Neural cell (in vitro differentiated cells): ENCODE measurements around the gene BACE1-AS. TPM values are rescaled to one million over a fixed set of nuclear protein-coding genes. Genes with fewer than 3 reads are reported as not detected.

Experiments
- H2AFZ ChIP-seq: fragments of 200-600, 300-800 bp; sonication (generic), shearing (Covaris generic); 2 replicates; pipeline ENCODE4 v1.6.0; 2014; ENCODE audit warnings: low read depth, mild to moderate bottlenecking, antibody characterized with exemption, low read length, moderate library complexity
- H3F3A ChIP-seq: fragments of 200-600 bp; shearing (Covaris generic); 2 replicates; pipeline ENCODE4 v1.6.1; 2016; ENCODE audit warnings: mild to moderate bottlenecking, moderate library complexity, mixed read lengths, antibody characterized with exemption, low read length; ENCODE audit not compliant: insufficient read depth, poor library complexity, severe bottlenecking
- H3K27ac ChIP-seq: fragments of 200-600, 300-800 bp; sonication (generic), shearing (Covaris generic); 2 replicates; pipeline ENCODE4 v1.5.1; 2014; ENCODE audit warnings: mild to moderate bottlenecking, low read length, moderate library complexity
- H3K27me3 ChIP-seq: fragments of 300-800, 200-600 bp; sonication (generic), shearing (Covaris generic); 2 replicates; pipeline ENCODE4 v1.6.0; 2014; ENCODE audit warnings: mild to moderate bottlenecking, low read depth, low read length, moderate library complexity; ENCODE audit not compliant: insufficient read depth
- H3K36me3 ChIP-seq: fragments of 300-800, 200-600 bp; sonication (generic), shearing (Covaris generic); 2 replicates; pipeline ENCODE4 v1.5.1; 2014; ENCODE audit warnings: mild to moderate bottlenecking, antibody characterized with exemption, low read length, moderate library complexity; ENCODE audit not compliant: insufficient read depth
- H3K4me2 ChIP-seq: fragments of 300-800, 200-600 bp; sonication (generic), shearing (Covaris generic); 2 replicates; pipeline ENCODE4 v1.6.0; 2014; ENCODE audit warnings: mild to moderate bottlenecking, low read length
- H3K4me3 ChIP-seq: fragments of 300-800, 200-600 bp; sonication (generic), shearing (Covaris generic); 2 replicates; pipeline ENCODE4 v1.5.1; 2014; ENCODE audit warnings: mild to moderate bottlenecking, low read length, moderate library complexity
- H3K79me2 ChIP-seq: fragments of 200-600 bp; shearing (Covaris generic); replicated peaks from 2 replicates; pipeline ENCODE4 v1.6.0; 2014; ENCODE audit warnings: mild to moderate bottlenecking, low read length, moderate library complexity; ENCODE audit not compliant: insufficient read depth
- H3K9ac ChIP-seq: fragments of 300-800, 200-600 bp; sonication (generic), shearing (Covaris generic); 2 replicates; pipeline ENCODE4 v1.6.1; 2016; ENCODE audit warnings: mild to moderate bottlenecking, low read length, mixed read lengths
- H3K9me2 ChIP-seq: fragments of 200-600 bp; shearing (Covaris generic); 2 replicates; pipeline ENCODE4 v1.6.1; 2016; ENCODE audit warnings: mild to moderate bottlenecking, low read length, mixed read lengths; ENCODE audit not compliant: insufficient read depth
- H3K9me3 ChIP-seq: fragments of 200-600, 300-800 bp; sonication (generic), shearing (Covaris generic); 2 replicates; pipeline ENCODE4 v1.6.1; 2016; ENCODE audit warnings: mild to moderate bottlenecking, mixed run types, low read length, moderate library complexity, mixed read lengths
- H4K20me1 ChIP-seq: fragments of 200-600 bp; shearing (Covaris generic); 2 replicates; pipeline ENCODE4 v1.6.1; 2016; ENCODE audit warnings: mild to moderate bottlenecking, mixed run types; ENCODE audit not compliant: insufficient read depth
- EP300 ChIP-seq: fragments of 450-650 bp; conservative IDR thresholded peaks from 2 replicates; pipeline ENCODE4 v1.6.1; 2014; ENCODE audit warnings: antibody characterized with exemption, mild to moderate bottlenecking, moderate library complexity; ENCODE audit not compliant: poor library complexity, severe bottlenecking
- EZH2 ChIP-seq: fragments of 200-600, 300-800 bp; shearing (Covaris generic), sonication (generic); IDR thresholded peaks from 2 replicates; pipeline ENCODE4 v1.6.1; 2014; ENCODE audit warnings: antibody characterized with exemption, low read length, borderline replicate concordance, mild to moderate bottlenecking; ENCODE audit not compliant: insufficient read depth, poor library complexity, severe bottlenecking
- MXI1 ChIP-seq: fragments of 450-650 bp; conservative IDR thresholded peaks from 2 replicates; pipeline ENCODE4 v1.6.1; 2014; ENCODE audit warnings: antibody characterized with exemption, mild to moderate bottlenecking; ENCODE audit not compliant: poor library complexity, severe bottlenecking
- POLR2AphosphoS5 ChIP-seq: IDR thresholded peaks from 2 replicates; pipeline ENCODE4 v1.6.1; 2012
- RAD21 ChIP-seq: fragments of 450-650 bp; conservative IDR thresholded peaks from 2 replicates; pipeline ENCODE4 v1.6.1; 2014; ENCODE audit warnings: antibody characterized with exemption, mild to moderate bottlenecking, moderate library complexity
- SMC3 ChIP-seq: fragments of 450-650 bp; conservative IDR thresholded peaks from 2 replicates; pipeline ENCODE4 v1.6.1; 2014; ENCODE audit warnings: antibody characterized with exemption, mild to moderate bottlenecking, moderate library complexity; ENCODE audit not compliant: poor library complexity
- TAF1 ChIP-seq: IDR thresholded peaks from 2 replicates; pipeline ENCODE4 v1.6.1; 2012; ENCODE audit warnings: low read depth
- polyA plus RNA-seq: library from polyadenylated mRNA; depleted of rRNA; stranded (reverse); fragments of >200 nt; gene quantifications from 2 replicates; pipeline ENCODE4 v1.2.3, GENCODE V29; 2014
- TF ChIP-seq, protein P1 (sequence below): fragments of 450-650 bp; IDR thresholded peaks from 2 replicates; pipeline ENCODE4 v1.5.1; 2014; ENCODE audit warnings: antibody characterized with exemption, mild to moderate bottlenecking, moderate library complexity; ENCODE audit not compliant: poor library complexity, severe bottlenecking
- TF ChIP-seq, protein P2 (sequence below): IDR thresholded peaks from 2 replicates; pipeline ENCODE4 v1.6.1; 2012; ENCODE audit warnings: borderline replicate concordance

The BACE1-AS gene
- polyA plus RNA-seq, 1 donor from 2014 or later = 3.8 TPM

DNA sequence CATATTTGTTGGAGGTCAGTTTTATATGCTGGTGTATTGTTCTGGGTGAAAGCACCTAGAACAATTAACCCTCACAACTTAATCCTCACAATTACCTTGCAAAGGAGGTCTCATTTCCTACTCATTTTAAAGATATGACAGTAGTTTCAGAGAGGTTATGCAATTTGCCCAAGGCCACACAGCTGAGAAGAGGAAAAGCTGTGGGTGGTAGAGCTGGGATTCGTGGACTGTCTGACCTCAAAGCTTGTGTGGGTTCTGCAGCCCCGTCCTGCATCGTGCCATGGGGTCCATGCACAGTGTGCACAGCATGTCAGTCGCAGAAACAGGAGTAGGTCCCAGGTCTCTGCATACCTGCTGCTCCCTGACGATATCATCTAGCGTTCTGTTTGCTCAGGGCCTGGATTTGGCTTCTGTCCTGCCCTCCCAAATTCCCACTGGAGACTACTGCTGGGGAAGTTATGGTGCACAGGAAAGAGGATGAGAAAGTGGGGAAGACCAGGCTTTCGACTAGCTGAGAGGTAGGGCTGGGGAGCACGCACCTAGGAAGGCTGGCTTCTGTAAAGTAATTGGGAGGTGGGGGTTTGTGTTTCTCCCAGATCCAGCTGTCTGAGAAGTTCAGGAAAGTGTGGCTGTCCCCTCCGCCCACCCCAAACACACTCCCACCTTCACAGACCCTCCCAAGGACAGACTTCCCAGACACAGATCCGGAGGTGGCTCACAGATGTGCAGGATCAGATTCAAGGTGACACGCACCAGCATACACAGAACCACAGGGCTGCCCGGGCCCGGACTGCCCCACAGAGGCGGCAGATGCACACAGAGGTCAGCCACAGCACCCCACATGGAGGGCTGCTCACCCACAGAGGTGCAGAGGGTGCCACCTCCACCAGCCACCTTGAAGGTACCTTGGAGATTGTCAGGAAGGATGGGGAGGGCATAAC is 23.0 kb downstream of the BACE1-AS start:
- Histone ChIP-seq H3K4me2 (no peak overlapping the region), H3K36me3 (no peaks in the 10 kb centered on the region), H3K9ac (no peak overlapping the region), H3K27me3 (no peaks in the 10 kb centered on the region), H4K20me1 (no peaks in the 10 kb centered on the region), H2AFZ (no peak overlapping the region), H3K9me2 (no peaks in the 10 kb centered on the region), H3K9me3 (no peaks in the 10 kb centered on the region), H3F3A (no peaks in the 10 kb centered on the region), H3K27ac (no peak overlapping the region), H3K4me3 (peak overlapping the region; percentile 92), H3K79me2 (no peaks in the 10 kb centered on the region)
- TF ChIP-seq TAF1 = no peak
- TF ChIP-seq, protein P1, sequence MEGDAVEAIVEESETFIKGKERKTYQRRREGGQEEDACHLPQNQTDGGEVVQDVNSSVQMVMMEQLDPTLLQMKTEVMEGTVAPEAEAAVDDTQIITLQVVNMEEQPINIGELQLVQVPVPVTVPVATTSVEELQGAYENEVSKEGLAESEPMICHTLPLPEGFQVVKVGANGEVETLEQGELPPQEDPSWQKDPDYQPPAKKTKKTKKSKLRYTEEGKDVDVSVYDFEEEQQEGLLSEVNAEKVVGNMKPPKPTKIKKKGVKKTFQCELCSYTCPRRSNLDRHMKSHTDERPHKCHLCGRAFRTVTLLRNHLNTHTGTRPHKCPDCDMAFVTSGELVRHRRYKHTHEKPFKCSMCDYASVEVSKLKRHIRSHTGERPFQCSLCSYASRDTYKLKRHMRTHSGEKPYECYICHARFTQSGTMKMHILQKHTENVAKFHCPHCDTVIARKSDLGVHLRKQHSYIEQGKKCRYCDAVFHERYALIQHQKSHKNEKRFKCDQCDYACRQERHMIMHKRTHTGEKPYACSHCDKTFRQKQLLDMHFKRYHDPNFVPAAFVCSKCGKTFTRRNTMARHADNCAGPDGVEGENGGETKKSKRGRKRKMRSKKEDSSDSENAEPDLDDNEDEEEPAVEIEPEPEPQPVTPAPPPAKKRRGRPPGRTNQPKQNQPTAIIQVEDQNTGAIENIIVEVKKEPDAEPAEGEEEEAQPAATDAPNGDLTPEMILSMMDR = no peak
- TF ChIP-seq, protein P2, sequence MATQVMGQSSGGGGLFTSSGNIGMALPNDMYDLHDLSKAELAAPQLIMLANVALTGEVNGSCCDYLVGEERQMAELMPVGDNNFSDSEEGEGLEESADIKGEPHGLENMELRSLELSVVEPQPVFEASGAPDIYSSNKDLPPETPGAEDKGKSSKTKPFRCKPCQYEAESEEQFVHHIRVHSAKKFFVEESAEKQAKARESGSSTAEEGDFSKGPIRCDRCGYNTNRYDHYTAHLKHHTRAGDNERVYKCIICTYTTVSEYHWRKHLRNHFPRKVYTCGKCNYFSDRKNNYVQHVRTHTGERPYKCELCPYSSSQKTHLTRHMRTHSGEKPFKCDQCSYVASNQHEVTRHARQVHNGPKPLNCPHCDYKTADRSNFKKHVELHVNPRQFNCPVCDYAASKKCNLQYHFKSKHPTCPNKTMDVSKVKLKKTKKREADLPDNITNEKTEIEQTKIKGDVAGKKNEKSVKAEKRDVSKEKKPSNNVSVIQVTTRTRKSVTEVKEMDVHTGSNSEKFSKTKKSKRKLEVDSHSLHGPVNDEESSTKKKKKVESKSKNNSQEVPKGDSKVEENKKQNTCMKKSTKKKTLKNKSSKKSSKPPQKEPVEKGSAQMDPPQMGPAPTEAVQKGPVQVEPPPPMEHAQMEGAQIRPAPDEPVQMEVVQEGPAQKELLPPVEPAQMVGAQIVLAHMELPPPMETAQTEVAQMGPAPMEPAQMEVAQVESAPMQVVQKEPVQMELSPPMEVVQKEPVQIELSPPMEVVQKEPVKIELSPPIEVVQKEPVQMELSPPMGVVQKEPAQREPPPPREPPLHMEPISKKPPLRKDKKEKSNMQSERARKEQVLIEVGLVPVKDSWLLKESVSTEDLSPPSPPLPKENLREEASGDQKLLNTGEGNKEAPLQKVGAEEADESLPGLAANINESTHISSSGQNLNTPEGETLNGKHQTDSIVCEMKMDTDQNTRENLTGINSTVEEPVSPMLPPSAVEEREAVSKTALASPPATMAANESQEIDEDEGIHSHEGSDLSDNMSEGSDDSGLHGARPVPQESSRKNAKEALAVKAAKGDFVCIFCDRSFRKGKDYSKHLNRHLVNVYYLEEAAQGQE = no peak
- no peak for TF ChIP-seq EZH2

DNA sequence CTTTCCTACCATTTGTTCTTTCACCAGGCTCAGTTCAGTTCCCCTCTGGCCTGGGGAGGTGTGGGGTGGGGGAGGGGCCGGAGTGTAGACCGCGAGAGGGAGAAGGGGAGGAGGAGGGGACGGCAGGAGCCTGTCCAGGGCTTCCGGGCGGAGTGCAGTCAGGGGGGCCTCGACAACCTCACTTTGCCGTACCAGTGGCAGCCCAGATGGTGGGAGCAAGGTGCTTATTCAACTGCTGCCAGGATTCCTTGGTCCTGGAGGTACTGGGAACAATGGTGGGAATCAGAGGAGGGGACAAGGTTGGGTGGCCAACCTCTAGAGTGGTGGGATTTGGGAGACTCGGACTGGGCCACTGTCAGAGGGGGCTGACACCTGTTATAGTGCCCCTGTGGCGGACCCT is 23.7 kb downstream of the BACE1-AS start:
- Histone ChIP-seq H3K79me2 (no peaks in the 10 kb centered on the region), H4K20me1 (no peaks in the 10 kb centered on the region), H3K4me2 (peak overlapping the region; percentile 45), H3K27ac (no peak overlapping the region), H2AFZ (no peak overlapping the region), H3K9ac (peak overlapping the region; percentile 79), H3K36me3 (no peaks in the 10 kb centered on the region), H3K9me3 (no peaks in the 10 kb centered on the region), H3F3A (no peaks in the 10 kb centered on the region), H3K27me3 (no peaks in the 10 kb centered on the region), H3K4me3 (peak overlapping the region; percentile 92), H3K9me2 (no peaks in the 10 kb centered on the region)
- TF ChIP-seq TAF1 (no peak), SMC3 (no peak), EP300 (no peak), POLR2AphosphoS5 (no peak), MXI1 (no peak), EZH2 (no peak), RAD21 (no peak)
- TF ChIP-seq, protein P1 = no peak
- TF ChIP-seq, protein P2 = no peak
